ENCODE data around the gene AKAP8L.
A peak's percentile ranks its signal among the peaks of the same experiment; 100 is the strongest.
"Not testable (repeated sequence)": the region's sequence is repeated elsewhere in the genome, so short reads cannot be mapped to it uniquely, and the experiment has no call there.

Gene AKAP8L

DNA sequence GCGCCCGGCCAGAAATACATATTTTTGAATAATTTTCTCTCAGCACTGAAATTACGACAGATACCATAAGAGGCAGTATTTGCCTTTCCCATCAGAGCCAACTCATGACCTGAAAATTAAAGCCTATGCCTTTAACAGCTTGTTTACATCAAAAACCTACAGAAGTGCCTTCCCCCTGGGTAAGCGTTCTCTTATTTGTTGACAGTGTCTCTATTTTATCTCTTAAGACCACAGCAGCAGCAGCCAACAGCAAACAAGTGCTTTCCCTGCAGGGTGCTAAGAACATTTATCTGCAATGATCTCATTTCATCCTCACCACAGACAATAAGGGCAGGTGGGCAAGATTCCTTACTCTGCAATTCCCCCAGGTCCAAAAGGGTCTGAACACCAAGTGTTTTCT lies 6.0 kb downstream of the AKAP8L start:
- no peak for DNase-seq

GRCh38 chr19:15411351-15411750 lies 7.4 kb downstream of the AKAP8L start:
- DNase-seq: not testable (repeated sequence)

DNA sequence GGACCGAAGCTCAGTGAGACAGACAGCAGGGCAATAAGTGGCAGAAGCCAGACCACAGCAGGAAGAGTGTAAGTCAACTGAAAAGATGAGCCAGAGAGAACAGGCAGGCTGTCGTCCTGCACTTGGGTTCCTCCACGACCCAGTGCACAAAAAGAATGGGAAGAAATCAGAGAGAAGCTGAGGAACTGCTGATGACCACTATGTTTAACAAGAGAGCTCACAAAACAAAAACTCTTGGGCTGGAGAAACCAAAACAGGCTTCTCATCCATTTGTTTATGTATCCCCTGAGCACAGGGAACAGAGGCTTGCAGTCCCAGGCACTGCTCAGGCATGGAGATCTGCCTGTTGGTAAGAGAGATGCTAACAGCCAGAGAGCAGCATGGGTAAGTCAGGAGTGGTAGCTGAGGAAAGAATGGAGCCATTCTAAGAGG lies 14.0 kb downstream of the AKAP8L start:
- DNase-seq: no peak

DNA sequence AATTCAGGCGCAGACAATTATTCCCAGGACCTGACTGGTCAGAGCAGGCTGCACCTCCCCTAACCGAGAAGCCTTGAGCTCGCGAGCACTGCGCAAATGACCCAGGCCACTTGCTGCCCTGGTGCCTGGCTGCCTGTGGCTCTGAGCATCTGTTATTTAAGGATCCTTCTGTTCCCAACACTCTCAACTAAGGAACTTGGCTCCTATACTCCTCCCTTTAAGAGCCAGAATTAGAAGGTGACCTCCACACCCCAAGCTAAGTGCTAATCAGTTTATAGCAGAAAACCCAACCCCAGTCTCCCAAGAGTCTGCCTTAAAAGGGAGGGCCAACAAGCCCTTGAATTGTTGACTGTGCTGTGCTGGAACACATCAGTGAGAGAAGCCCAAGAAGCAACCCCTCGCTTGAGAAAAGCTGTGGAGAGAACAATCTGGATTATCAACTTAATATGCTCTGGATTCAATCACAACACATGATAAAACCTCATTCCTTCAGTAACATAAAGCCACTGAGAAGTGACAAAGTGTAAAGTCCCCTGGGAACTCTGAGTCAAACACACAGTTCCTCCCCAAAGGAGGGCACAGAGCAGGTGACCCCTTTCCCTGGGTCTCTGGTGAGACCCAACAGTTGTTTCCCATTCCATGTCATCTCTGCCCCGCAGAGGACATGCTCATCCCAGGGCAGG lies 14.6 kb downstream of the AKAP8L start:
- no peak for DNase-seq

DNA sequence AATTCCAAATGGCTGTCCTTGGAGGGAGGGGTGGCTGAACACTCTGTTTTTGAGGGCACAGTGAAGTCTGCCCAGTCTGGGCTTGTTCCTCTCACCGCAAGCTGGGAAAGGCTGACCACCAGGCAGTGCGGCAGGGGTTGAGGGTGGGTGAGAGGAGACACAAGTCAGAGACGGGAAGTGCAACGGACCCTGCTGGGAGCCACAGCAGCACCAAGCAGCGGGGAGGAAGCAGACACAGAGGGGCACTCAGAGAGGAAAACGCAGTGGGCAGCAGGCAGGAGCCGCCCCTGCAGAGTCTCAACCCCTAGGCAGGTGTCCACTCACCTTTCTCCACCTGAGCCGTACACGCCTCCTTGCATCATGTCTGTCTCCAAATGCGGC lies 15.6 kb downstream of the AKAP8L start:
- no peak for DNase-seq

DNA sequence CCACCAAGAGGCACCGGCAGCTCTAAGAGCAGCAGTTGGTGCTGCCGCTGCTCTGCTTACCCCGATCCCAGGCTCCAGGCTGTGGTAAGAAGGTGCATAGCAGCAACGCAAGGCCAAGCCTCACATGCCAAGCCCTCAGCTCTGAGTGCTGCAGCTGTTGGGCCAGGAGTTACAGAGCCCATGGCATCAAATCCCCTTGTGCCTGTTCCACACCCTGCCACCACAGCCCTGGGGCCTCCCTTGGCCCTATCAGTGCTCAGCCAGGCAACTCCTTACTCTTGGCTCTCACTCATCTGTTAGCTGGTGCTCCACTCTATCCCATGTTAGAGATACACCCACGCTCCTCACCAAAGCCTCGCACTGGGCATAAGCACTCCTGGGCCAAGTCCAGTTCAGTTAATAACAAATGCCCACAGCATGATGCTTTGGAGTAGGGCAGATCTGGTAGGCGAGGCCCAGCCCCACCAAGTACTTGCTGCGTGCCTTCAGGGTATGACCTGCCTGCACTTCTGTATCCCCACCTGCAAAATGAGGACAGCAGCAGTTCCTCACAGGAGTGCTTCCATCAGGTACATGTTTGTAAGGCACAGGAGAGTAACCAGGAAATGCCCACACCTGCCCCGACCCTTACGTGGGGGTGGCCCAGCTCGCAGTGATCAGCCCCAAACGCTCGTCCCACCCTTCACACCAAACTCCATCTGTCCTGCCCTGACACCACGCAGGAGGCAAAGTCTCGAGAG lies 16.2 kb downstream of the AKAP8L start:
- DNase-seq: no peak

GRCh38 chr19:15401397-15401710 lies 17.4 kb downstream of the AKAP8L start:
- no peak for DNase-seq

DNA sequence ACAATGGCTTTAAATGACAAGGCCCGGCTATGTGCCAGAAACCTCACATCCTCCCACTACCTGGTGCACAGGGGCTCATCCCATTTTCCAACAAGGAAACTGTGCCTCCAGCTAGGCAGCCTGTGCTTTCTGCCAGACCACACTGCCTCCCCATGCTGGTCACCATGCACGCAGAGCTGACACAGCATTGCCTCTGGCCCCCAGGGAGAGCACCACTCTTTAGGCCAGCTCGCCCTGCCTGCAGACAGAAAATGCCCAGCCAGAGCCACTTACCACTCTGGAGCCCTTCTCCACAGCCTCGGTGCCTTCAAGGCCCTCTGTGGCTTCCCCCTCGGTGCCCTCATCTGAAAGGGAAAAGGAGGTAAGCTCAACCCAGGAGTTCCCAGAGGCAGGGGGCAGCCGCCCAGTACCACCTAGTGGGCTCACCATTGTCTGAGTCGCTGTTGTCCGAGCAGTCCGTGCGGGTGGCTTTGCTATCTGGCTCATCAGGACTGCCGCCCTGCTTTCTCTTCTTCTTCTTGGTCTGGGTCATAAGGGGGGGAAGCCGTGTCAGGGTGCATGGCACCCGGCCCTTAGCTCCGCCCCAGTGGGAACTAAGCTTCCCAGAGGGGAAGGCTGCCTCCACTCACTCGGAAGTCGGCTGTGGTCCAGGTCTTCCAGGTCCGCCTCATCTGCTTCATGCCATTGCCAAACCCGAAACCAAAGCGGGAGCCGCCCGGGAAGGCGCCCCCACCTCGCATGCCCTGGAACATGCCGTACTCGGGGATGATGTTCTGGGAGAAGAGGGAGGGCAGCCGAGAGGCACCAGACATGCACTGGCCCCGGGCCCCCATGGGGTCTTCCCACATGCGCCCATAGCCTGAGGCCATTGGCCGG lies 18.0 kb downstream of the AKAP8L start:
- no peak for DNase-seq

DNA sequence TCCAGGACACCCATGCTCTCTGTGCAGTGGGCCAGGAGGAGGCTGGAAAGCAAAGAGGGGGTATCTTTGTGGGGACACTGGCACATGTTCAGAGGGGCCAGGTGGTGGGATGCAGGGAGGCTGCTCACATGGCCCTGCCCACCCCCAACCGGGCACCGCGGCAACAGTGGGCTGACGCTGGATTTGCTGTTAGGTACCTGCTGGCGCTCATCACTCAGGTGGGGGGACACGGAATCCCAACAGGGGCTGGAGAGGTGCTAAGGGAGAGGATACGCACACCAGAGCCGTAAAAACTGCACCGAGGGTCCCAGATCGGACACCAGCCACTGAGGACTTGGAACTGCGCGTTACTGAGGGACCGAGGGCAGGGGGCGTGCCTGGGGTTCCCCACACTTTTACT lies 19.2 kb downstream of the AKAP8L start:
- no peak for DNase-seq

DNA sequence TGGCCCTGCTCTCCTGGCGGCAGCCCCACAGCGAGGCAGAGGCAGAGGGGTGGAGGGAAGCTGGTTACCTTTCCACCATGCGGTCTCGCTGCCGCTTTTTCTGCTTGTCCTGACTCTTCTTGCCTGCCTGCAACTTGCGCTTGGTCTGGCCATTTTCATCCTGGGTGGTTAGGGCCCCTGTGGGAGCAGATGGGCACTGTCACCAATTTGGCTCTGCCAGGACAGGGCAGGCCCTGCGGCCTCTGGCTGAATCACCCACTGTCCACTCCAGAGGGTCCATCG lies 19.6 kb downstream of the AKAP8L start:
- no peak for DNase-seq

- no peak for DNase-seq
Observed at GRCh38 chr19:15398501-15399233, 20.1 kb downstream of the AKAP8L start.

DNA sequence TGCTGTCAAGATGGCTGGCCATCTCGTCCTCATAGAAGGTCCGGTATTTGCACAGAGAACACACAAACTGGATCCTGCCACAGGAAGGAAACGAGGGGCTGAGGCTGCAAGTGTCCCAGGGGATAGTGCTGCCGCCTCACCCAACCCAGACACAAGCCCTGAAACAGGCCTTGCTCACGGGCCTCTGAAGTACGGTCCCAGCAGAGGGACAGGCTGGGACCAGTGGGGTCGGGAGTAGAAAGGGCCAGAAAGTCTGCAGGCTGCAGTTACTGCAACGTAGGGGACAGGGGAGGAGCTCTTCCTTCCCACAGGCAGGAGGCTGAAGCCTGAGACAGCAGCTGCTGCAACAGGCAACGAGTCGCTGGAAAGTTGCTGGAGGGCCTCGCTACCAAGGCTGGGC lies 21.0 kb downstream of the AKAP8L start:
- no peak for DNase-seq

GRCh38 chr19:15397236-15397635 lies 21.6 kb downstream of the AKAP8L start:
- no peak for DNase-seq

GRCh38 chr19:15396436-15396835 lies 22.4 kb downstream of the AKAP8L start:
- DNase-seq: no peak

GRCh38 chr19:15395251-15395650 lies 23.5 kb downstream of the AKAP8L start:
- DNase-seq: not testable (repeated sequence)

- no peak for DNase-seq
Observed at GRCh38 chr19:15394426-15394825, 24.4 kb downstream of the AKAP8L start.

DNA sequence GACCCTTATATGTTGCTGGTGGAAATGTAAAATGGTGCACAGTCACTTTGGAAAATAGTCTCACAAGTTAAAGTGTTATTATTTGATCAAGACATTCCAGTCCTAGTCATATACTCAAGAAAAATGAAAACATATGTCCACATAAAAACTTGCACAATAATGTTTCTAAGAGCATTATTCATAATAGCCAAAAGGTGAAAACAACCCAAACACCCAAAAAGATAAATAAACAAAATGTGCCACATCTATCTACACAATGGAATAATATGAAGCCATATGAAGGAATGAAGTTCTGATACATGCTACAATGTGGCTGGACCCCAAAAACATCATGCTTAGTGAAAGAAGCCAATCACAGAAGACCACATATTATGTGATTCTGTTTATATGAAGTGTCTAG lies 24.8 kb downstream of the AKAP8L start:
- no peak for DNase-seq

DNA sequence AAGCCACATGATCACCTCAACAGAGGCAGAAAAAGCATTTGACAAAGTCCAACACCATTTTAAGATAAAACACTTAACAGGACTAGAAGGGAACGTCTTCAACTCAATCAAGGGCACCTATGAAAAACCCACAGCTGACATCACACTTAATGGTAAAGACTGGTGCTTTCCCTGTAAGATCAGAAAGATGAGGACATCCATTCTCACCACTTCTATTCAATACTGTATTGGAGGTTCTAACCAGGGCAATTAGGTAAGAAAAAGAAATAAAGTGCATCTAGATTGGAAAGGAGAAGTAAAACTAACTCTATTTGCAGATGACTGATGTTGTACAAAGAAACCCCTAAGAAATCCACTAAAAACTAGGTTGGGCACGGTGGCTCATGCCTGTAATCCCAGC lies 28.0 kb downstream of the AKAP8L start:
- no peak for DNase-seq

- no peak for DNase-seq
Observed at GRCh38 chr19:15381864-15382263, 36.9 kb downstream of the AKAP8L start.

DNA sequence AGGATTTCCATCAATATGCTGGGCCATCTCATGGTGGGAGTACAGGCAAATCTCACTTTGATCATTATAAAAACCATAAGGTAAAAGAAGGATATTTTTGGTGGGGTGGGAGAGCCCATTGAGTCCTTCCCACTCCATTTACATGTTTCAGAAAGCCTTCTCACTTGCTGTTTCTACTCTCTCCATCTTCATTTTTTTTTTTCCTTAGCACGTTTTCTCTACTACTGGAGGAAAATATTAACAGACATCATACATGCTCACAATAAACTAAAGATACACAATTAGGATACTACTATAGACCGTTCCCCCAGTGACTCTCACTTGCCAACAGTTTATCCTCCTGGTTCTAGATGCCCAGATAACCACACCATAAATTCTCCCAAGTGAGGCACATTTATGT lies 37.4 kb downstream of the AKAP8L start:
- DNase-seq: no peak

DNA sequence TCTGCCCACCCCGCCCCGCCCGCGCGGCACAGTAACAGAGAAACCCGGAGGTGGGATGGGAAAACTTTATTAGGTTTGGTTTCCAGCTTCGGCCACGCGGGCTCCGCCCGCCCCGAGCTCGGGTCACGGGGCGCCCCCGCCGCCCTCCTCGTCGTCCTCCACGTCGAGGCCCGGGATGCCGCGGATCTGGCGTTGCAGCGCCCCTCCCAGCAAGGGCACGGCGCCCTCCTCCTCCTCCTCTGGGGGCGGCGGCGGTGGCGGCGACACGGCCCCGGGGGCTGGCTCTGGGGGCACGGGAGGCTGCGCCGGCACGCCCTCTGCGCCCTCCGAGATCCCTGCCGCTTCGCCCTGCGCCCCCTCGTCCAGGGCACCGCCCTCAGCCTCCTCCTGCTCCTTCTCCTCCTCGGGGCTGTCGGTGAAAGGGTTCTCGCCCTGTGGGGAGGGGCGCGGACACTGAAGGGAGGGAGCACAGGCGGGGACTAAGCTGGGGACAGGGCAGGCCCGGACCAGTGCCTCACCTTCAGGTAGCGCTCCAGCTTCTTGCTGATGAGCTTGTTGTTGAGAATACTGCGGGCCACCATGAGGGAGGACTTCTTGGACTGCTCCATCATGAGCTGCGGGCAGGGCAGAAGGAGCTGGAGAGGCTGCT lies 38.7 kb downstream of the AKAP8L start:
- DNase-seq: no peak

GRCh38 chr19:15379083-15379998 lies 39.4 kb downstream of the AKAP8L start, which contains the start of gene AKAP8:
TSS of gene AKAP8 (minus strand) at chr19:15379787. CDS start at chr19:15379731, 56 bp downstream.
- peak; percentile 98 for DNase-seq
